Thyroid gland (tissue), 4 donors: ENCODE results near the gene IGFBPL1.

Experiments
- POLR2A ChIP-seq, 2 donors: fragments of 450-650 bp; IDR thresholded peaks; one replicate each; pipeline ENCODE4 v1.6.1; 2017; ENCODE audit warnings: antibody characterized with exemption in 2 of 2, mild to moderate bottlenecking in 2 of 2, moderate library complexity in 1 of 2
- TF ChIP-seq, protein P1 (sequence below), 6 experiments: fragments of 200-600 bp in 3 of 6; fragments of 450-650 bp in 3 of 6; sonication (generic) in 3 of 6; IDR thresholded peaks; one replicate each; pipeline ENCODE4 v1.5.1; 2016 to 2019; ENCODE audit warnings: antibody characterized with exemption in 6 of 6, mild to moderate bottlenecking in 2 of 6, inconsistent platforms in 1 of 6, moderate library complexity in 1 of 6

GRCh38 chr9:38441347-38442085, 17.3 kb upstream of the IGFBPL1 start:
- TF ChIP-seq, protein P1, sequence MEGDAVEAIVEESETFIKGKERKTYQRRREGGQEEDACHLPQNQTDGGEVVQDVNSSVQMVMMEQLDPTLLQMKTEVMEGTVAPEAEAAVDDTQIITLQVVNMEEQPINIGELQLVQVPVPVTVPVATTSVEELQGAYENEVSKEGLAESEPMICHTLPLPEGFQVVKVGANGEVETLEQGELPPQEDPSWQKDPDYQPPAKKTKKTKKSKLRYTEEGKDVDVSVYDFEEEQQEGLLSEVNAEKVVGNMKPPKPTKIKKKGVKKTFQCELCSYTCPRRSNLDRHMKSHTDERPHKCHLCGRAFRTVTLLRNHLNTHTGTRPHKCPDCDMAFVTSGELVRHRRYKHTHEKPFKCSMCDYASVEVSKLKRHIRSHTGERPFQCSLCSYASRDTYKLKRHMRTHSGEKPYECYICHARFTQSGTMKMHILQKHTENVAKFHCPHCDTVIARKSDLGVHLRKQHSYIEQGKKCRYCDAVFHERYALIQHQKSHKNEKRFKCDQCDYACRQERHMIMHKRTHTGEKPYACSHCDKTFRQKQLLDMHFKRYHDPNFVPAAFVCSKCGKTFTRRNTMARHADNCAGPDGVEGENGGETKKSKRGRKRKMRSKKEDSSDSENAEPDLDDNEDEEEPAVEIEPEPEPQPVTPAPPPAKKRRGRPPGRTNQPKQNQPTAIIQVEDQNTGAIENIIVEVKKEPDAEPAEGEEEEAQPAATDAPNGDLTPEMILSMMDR (IDR thresholded peaks at IDR 0.05): no peak
- TF ChIP-seq POLR2A (IDR thresholded peaks at IDR 0.05): no peak
